T-helper 1 cell treated with Interleukin-12 subunit alpha and Interleukin-12 subunit beta and Interleukin-4 antibody, amounts not matched to agents 30 ng/mL and 1 ng/mL, for 36 hours (primary cell): Measurements from ENCODE around the gene SLC35D1. TPM values are rescaled to one million over a fixed set of nuclear protein-coding genes. Genes with fewer than 3 reads are reported as not detected.
"Not testable (repeated sequence)": the region's sequence is repeated elsewhere in the genome, so short reads cannot be mapped to it uniquely, and the experiment has no call there.

Experiments
- intact Hi-C: fragments of 100-400 bp; cut with micrococcal nuclease; formaldehyde crosslinking; loops from one replicate; pipeline ENCODE4 v1.15.1; 2024
- total RNA-seq: library from RNA; stranded (reverse); gene quantifications from 2 replicates; pipeline ENCODE4 v1.2.3, GENCODE V29; 2022

SLC35D1 gene
- total RNA-seq, 1 donor from 2014 or later = 20.9 TPM

- intact Hi-C loops = loop anchor here (1.0 to 5.0 kb wide), 7 partner anchors 15 to 504 kb away; partner anchors contain the start of gene SLC35D1
Measured at GRCh38 chr1:66996018-66996682, 57.8 kb downstream of the SLC35D1 start.

GRCh38 chr1:66993076-66993475, 60.9 kb downstream of the SLC35D1 start:
- intact Hi-C loops = no loop called here

DNA sequence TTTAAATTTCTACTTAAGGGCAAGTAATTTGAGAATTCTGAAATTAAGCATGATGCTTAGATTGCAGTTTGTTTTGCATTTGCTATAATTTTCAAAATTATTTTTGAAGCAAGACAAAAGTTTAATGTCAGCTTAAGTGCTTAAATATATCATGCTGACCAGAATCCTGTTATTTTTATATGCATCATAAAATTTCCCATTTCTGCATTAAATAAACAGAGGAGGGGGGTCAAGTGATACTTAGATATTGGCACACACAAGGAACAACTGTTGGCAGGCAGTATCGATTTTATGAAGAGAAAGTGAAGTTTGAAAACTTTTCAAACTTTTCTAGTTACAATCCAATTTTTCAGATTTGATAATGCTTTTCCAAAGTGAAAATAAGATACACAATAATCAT, 68.1 kb downstream of the SLC35D1 start:
- intact Hi-C loops = loop anchor here (10.0 kb wide), 1 partner anchor 699 kb away; the partner anchor contains the start of gene GADD45A

DNA sequence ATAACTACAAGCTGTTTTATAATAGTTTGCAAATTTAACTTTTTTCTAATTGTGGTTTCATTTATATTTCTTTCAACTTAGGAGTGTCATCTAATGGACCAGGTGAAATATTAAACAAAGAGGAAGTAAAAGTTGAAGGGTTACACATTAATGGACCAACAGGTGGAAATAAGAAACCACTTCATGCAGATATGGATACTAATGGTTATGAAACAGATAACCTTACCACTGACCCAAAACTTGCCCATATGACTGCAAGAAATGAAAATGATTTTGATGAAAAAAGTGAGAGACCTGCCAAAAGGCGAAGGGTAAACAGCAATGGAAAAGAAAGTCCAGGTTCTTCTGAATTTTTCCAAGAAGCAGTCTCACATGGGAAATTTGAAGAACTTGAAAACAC, 69.5 kb downstream of the SLC35D1 start:
- intact Hi-C loops = loop anchor here (5.0 to 10.0 kb wide), 6 partner anchors 163 to 700 kb away; partner anchors contain the start of gene GADD45A

DNA sequence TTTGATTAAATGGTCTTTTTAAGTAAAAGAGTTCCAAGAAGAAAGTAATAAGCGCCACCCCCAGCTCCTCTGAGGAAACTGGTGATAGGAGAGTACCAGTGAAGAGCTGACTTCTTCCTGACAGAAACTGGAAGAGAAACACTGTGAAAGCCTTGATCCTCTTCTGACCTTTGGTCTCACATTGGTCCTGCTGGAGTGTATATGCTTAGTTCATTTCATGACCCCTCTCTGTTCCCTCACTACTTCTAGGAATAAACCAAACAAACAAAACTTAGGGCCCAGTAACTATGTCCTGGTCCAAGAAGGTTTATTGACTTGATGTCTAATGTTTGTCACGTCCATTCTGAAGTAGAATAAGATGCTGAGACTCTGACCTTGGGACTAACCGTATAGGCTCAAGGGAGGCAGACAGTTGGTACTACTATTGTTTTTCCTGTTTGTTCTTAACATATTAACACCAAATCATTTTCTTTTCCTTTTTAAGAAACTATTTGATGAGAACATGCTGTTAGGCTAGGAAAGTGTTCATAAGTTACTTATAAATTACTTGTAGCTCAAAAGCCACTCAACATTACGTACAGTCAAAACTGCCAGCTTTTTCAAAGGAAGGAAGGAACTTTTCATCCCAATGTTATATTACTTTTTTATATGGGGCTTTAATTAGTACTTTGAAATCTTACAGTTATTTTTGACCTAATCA, 71.2 kb downstream of the SLC35D1 start:
- intact Hi-C loops = loop anchor here (5.0 to 10.0 kb wide), 6 partner anchors 165 to 702 kb away; partner anchors contain the start of gene GADD45A

DNA sequence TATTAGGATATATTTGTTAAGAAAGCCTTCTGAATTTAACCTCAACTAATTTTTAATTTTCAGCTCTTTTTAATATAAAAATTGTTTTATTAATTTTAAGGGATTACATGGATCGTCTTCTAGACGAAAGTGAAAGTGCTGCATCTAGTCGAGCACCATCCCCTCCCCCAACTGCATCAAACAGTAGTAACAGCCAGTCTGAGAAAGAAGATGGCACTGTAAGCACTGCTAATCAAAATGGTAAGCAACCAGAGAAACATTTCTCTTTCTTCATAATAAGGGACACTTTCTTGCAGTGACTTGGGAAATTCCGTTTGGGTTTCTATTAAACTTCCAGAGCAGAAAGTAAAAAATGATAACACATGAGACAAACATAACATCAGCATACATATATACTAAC, 72.3 kb downstream of the SLC35D1 start:
- intact Hi-C loops = loop anchor here (1.0 to 10.0 kb wide), 12 partner anchors 15 to 703 kb away; partner anchors contain the start of gene GADD45A

GRCh38 chr1:66980745-66981367, 73.1 kb downstream of the SLC35D1 start:
- intact Hi-C loops = loop anchor here (1.0 to 10.0 kb wide), 12 partner anchors 15 to 704 kb away; partner anchors contain the start of gene GADD45A

DNA sequence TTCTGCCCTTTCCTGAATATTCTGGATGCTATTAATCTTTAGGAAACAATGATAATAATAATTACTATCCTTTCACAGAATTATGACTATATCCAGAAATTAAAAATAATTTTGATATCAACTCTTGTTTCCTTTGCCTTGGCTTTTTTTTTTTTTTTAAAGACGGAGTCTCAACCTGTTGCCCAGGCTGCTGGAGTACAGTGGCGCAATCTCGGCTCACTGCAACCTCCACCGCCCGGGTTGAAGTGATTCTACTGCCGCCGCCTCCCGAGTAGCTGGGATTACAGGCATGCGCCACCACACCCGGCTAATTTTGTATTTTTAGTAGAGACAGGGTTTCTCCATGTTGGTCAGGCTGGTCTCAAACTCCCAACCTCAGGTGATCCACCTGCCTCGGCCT, 74.3 kb downstream of the SLC35D1 start:
- intact Hi-C loops = loop anchor here (2.0 to 10.0 kb wide), 8 partner anchors 49 to 705 kb away; partner anchors contain the start of gene GADD45A

DNA sequence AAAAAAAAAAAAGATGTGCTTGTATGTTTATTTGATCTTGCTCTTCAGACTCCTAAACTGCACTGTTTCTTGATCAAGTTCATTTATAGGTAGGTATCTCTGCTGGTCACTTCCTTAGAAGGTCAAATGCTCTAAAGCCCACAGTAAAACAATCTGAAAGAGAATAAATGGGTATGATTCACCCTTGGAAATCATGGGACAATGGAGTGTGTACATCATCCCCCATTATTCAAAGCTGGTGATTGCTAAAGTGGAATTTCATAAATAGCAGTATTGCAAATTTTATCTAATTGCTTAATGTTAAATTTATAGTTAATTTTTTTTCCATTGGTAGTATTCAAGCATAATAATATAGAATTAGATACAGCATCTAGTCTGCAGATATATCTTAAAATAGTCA, 75.7 kb downstream of the SLC35D1 start:
- intact Hi-C loops = no loop called here

DNA sequence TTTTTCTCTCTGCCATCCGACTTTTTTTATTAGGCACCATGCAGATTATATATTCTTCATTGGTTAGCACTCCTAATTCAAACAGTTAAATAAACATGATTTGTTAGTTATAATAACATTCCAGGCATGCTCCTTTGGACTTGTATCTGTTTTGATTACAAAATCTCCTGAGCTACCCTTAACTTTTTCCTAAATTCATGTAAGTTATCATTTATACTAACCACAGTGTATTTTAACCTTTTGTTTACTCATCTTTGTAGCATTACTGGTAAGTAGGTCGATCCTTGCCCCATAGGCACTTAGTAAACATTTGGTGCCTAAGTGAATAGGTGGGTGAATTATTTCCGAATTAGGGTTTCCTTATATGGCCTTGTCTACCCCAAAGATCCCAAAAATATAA, 85.4 kb downstream of the SLC35D1 start:
- intact Hi-C loops = no loop called here

DNA sequence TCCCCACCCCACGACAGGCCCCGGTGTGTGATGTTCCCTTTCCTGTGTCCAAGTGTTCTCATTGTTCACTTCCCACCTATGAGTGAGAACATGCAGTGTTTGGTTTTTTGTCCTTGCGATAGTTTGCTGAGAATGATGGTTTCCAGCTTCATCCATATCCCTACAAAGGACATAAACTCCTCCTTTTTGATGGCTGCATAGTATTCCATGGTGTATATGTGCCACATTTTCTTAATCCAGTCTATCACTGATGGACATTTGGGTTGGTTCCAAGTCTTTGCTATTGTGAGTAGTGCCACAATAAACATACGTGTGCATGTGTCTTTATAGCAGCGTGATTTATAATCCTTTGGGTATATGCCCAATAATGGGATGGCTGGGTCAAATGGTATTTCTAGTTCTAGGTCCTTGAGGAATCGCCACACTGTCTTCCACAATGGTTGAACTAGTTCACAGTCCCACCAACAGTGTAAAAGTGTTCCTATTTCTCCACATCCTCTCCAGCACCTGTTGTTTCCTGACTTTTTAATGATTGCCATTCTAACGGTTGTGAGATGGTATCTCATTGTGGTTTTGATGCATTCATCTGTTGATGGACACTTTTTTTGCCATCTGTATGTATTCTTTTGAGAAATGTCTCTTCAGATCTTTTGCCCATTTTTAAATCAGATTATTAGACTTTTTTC, 87.6 kb downstream of the SLC35D1 start:
- intact Hi-C loops = not testable (repeated sequence)

- intact Hi-C loops = no loop called here
Measured at GRCh38 chr1:66957938-66958337, 96.0 kb downstream of the SLC35D1 start.

DNA sequence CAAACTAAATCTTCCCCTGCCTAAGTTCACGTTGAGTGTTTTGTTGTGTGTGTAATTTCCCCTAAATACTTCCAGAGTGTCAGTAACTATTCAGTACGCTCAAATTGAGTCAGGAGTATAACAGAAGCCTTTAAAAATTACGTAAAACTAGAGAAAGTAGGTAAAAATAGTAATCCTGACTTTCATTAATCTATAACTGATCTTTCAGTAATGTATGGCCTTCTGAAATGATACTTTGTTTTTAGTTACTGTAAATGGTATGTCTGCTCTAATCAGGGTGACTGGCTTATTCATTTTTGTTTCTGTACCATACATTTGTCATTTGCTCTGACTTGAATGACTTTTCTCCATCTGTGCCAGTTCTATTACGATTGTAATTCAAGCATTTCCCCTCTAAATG, 99.7 kb downstream of the SLC35D1 start:
- intact Hi-C loops = no loop called here

GRCh38 chr1:66951513-66951912, 102.4 kb downstream of the SLC35D1 start:
- intact Hi-C loops = no loop called here

Other genes with a start within 250 kb of the SLC35D1 start
- gene DNAI4, start 129.3 kb downstream of the SLC35D1 start, total RNA-seq = 0.51 and 2.7 TPM in 2 replicates
- 51.2 and 55.6 TPM in 2 replicates for gene MIER1, start 129.2 kb downstream of the SLC35D1 start, total RNA-seq
- not detected in 2 replicates for gene C1orf141, start 80.8 kb upstream of the SLC35D1 start, total RNA-seq
- gene IL23R, start 112.3 kb upstream of the SLC35D1 start, total RNA-seq = 6.8 and 6.9 TPM in 2 replicates